Superior temporal gyrus (tissue), 1 donor: ENCODE data around the gene P3H4.

Experiments
- DNase-seq: peaks from one replicate; pipeline ENCODE4 v3.0.0-alpha.2; 2016; ENCODE audit errors: extremely low spot score

The P3H4 gene

DNA sequence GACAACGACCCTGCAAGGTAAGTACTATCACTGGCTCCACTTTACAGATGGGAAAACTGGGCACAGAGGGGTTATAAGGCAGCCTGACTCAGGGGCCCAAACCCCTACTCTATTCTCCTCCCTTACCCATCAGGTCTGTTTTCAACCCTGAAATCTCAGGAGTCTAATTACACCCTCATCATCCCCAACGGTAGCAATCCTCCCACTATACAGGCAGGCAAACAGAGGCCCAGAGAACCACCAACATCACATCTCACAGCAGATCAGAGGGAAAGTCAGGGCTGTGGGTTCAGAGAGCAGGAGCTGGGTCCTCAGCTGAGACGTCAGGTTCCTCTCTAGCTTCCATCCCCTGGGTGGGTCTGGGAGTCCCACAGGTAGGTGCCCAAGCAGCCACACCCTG is 41.8 kb downstream of the P3H4 start:
- DNase-seq: no peak

DNA sequence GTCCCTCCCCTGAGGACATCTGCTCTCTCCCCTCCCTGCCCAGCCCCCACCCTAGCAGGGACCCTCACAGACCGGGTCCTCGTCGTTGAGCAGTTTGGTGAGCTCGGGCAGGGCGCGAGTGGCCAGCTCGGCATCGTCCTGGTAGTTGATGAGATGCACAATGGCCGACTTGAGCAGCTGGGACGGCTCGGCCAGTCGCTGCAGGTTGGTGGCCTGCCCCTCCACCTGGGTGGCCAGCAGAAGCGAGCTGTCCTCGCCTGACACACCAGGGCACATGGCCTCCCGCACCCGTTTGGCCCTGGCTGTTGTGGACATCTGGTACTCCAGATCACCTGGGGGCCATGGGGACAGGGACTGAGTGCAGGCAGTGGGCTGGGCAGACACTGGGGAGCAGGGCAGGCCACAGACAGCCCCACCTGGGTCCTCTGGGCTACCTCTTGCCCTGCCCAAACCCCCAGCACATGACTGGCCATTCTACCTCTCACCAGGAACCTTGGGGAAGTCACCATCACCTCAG is 42.3 kb downstream of the P3H4 start:
- no peak for DNase-seq

DNA sequence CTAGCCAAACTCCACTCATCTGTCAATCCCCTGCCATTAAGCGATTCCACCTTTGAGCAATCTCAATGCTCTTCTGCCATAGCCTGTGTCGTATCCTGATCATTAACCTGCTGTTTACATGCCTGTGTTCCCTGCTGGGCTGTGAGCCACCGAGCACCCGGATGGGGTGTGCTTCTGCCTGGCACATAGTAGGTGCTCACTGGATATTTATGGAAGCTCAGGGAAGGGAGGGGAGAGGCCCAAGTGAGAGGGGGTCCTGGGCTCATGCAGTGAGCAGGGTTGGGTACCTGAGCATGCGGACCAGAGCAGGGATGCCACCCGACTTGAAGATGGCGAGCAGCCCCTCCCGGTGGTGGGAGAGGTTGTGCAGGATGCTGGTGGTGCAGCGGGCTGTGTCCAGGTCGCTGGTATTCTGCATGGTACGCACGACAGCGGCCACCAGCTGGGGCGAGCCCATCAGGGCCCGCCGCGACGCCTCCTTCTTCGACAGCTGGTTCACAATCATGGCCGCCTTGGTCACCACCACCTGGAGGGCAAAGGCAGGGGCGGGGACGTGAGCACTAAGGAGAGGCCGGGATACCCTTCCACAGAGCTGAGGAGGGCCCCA is 43.0 kb downstream of the P3H4 start:
- DNase-seq: no peak

DNA sequence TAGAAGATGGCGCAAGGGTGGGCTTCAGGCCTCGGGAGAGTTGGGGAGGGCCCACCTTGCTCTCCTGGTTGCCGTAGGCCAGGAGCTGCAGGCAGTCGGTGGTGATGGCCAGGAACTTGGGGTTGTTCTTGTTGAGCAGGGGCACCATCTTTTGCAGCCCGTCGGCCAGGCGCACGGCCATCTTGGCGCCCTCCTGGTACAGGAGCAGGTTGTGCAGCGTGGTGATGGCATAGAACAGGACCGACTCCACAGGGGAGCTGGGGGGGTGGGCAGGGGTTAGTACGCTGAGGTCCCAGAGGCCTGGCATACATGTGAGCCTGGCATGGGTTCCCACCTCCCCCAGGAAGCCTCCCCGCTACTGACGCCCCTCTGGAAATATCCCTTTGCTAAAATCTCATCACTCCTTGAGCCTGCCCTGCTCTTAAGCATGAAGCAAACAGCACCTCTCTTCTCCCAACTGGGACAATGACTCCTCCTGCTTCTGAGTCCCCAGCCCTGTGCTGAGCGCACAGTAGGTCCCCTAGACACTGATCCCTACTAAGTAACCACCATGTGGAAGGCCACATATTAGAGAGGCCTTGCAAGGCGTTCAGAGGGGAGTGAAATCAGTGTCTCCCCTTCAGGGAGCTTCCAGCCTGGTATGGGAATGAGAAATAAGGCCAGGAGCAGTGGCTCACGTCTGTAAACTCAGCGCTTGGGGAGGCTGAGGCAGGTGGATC is 44.3 kb downstream of the P3H4 start:
- DNase-seq: no peak

DNA sequence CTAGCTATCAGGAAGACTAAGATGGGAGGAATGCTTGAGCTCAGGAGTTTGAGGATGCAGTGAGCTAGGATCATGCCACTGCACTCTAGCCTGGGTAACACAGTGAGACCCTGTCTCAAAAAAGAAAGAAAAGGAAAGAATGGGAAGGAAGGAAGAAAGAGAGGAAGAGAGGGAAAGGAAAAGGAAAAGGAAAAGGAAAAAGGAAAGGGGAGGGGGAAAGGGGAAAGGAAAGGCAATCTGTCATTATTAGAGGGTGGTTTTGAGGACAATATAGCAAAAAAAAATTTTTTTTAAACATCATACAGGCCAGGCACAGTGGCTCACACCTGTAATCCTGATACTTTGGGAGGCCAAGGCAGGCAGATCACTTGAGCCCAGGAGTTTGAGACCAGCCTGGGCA is 45.6 kb downstream of the P3H4 start:
- DNase-seq: no peak

DNA sequence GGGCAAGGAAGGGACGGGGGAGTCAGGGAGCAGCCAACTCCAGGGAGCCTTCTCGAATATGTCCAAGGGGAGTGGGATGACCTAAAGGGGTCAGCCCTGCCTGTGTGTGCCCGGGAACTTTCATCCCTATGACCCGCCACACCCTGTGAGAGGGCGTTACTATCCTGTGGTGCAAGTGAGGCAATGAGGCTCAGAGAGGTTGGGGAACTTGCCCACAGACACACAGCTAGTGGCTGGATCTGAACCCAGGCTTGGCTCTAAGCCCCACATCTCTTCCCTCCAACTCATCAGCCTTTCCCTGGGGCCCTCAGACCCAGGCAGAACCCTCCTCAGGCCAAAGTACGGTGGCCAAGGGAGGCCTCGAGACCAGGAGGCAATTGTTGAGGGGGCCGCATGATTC is 48.4 kb downstream of the P3H4 start:
- DNase-seq: no peak

DNA sequence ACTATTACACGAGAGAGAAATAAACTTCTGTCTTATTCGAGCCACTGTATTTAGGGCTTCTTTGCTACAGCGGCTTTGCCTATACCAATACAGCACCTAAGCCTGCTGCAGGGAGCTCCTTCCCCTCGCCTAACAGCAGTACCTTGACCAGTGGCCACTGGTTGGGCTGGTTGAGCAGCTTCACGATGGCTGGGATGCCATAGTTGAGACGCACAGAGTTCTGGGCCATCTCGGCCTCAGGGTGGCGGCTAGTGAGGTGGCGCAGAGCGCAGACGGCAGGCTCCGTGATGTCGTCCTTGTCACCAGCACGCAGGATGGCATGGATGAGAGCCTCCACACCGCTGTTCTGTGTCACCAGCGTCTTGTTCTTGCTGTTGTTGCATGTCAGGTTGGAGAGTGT is 48.9 kb downstream of the P3H4 start:
- DNase-seq: no peak

DNA sequence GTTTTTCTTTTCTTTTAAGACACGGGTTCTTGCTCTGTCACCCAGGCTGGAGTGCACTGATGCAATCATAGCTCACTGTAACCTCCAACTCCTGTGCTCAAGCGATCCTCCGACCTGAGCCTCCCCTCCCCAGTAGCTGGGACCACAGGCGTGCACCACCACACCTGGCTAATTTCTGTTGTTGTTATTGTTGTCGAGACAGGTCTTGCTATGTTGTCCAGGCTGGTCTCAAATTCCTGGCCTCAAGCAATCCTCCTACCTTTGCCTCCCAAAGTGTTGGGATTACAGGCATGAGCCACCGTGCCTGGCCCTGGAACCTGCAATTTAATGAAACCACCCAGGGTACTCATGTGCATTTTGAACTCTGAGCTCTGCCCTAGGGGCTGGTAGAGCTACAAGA is 49.4 kb downstream of the P3H4 start:
- no peak for DNase-seq

DNA sequence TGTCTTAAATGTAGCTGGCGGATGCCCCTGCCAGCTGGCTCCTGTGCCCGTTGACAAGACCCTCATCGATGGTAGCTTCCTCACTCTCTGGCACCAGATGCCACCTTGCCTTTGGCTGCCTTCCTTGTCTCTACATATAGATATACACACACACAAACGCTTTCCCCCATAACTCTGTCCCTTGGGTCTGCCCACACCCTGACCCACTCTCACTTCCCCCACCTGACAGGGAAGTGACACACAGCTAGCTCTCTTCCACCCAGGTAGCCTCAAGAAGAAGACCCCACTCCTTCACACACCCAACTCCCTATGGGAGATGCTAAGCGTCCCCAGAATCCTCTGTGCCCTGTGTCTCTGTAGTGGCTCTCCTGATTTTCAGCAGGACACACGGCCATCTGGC is 50.9 kb downstream of the P3H4 start:
- no peak for DNase-seq

DNA sequence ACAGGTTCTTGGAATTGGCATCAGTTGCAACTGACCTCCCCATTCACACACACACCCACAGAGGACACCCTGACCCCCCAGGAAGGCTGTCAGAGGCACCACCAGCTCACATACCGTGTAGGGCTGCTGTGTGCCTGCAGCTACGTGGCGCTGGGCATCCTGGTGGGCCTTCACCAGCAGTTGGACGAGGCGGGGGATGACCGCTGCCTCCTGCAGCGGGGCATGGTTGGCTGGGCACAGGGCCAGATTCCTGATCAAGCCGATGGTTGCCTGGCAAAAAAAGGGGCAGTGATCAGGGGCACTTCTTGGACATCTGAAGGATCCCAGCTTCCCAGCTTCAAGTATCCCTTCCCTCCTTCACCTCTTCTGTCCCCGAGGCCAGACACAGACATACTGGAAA is 53.1 kb downstream of the P3H4 start:
- DNase-seq: no peak

DNA sequence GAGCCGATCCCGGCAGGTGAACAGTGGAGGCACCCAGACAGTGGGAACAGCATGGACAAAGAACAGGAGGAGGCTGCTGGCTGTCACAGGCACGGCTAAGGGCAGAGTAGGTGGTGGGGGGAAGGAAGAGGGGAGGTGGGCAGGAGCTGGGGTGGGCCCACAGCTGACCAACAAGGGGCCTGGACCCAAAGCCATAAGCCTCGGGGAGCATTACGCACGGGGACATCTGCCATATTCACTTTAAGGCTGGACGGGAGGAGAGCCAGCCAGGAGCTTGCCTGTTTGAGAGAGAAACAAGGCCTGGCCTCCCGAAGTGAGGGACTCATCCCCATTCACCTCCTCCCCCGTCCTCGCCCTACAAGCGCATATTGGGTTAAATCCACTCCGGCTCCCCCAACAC is 57.7 kb downstream of the P3H4 start:
- DNase-seq: no peak
